ENCODE measurements around the gene CNGB1. TPM values are rescaled to one million over a fixed set of nuclear protein-coding genes. Genes with fewer than 3 reads are reported as not detected.

CNGB1 gene
- total RNA-seq, 2 donors from 2014 or later: 0.05 to 0.69 TPM

- Histone ChIP-seq H3K27me3 (no peaks in the 10 kb centered on the region), H3K9me3 (no peaks in the 10 kb centered on the region), H3K36me3 (peaks cover 8% of the 10 kb centered on the region), H3K4me3 (no peak overlapping the region), H3K9ac (ENCODE audit: low read depth in 2 of 2, low read length in 2 of 2) (no peak overlapping the region), H3K4me1 (no peaks in the 10 kb centered on the region), H3K27ac (no peak overlapping the region)
- DNase-seq: no peak
- TF ChIP-seq, protein P1, sequence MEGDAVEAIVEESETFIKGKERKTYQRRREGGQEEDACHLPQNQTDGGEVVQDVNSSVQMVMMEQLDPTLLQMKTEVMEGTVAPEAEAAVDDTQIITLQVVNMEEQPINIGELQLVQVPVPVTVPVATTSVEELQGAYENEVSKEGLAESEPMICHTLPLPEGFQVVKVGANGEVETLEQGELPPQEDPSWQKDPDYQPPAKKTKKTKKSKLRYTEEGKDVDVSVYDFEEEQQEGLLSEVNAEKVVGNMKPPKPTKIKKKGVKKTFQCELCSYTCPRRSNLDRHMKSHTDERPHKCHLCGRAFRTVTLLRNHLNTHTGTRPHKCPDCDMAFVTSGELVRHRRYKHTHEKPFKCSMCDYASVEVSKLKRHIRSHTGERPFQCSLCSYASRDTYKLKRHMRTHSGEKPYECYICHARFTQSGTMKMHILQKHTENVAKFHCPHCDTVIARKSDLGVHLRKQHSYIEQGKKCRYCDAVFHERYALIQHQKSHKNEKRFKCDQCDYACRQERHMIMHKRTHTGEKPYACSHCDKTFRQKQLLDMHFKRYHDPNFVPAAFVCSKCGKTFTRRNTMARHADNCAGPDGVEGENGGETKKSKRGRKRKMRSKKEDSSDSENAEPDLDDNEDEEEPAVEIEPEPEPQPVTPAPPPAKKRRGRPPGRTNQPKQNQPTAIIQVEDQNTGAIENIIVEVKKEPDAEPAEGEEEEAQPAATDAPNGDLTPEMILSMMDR (IDR thresholded peaks at IDR 0.05): no peak
- intact Hi-C loops (cut with DNase I): loop anchor here (10.0 kb wide), 1 partner anchor 242 kb away; no protein-coding TSS in a partner anchor
Observed at GRCh38 chr16:57996406-57997175, 25.7 kb upstream of the CNGB1 start.

GRCh38 chr16:57995721-57996405, 24.9 kb upstream of the CNGB1 start:
- no peak for DNase-seq
- intact Hi-C loops (cut with DNase I): loop anchor here (10.0 kb wide), 1 partner anchor 241 kb away; no protein-coding TSS in a partner anchor
- TF ChIP-seq, protein P1 (IDR thresholded peaks at IDR 0.05): no peak
- Histone ChIP-seq H3K27me3 (no peaks in the 10 kb centered on the region), H3K9me3 (no peaks in the 10 kb centered on the region), H3K36me3 (peaks cover 8% of the 10 kb centered on the region), H3K27ac (no peak overlapping the region), H3K9ac (ENCODE audit: low read depth in 2 of 2, low read length in 2 of 2) (no peak overlapping the region), H3K4me1 (no peaks in the 10 kb centered on the region), H3K4me3 (no peak overlapping the region)

- intact Hi-C loops (cut with DNase I): loop anchor here (10.0 kb wide), 1 partner anchor 240 kb away; no protein-coding TSS in a partner anchor
- Histone ChIP-seq H3K9me3 (no peaks in the 10 kb centered on the region), H3K27me3 (no peaks in the 10 kb centered on the region), H3K4me1 (no peaks in the 10 kb centered on the region), H3K9ac (ENCODE audit: low read depth in 2 of 2, low read length in 2 of 2) (no peak overlapping the region), H3K36me3 (peaks cover 8% of the 10 kb centered on the region), H3K27ac (no peak overlapping the region), H3K4me3 (no peak overlapping the region)
- DNase-seq: peak; percentile 55
- TF ChIP-seq, protein P1 (IDR thresholded peaks at IDR 0.05): peak; percentile 28
Observed at GRCh38 chr16:57994778-57995177, 23.9 kb upstream of the CNGB1 start.

DNA sequence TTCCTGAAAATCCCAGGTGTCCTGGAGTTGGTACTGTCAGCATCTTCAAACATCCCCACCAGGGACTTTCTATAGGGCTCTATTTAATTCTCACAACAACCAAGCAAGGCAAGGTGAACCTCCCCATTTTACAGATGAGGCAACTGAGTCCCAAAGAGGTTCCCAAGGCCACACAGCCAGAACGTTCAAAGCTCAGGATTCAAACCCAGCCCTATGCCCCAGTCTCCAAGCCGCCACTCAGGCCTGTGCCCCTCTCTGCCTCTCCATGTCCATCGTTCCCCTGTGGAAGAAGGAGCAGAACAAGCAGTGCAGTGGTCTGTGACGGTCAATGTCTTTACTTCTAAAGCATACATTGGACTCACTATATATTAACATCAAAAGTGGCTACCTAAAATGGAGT, 23.4 kb upstream of the CNGB1 start:
- no peak for DNase-seq
- Histone ChIP-seq H3K4me3 (no peak overlapping the region), H3K27ac (no peak overlapping the region), H3K36me3 (peaks cover 8% of the 10 kb centered on the region), H3K9ac (ENCODE audit: low read depth in 2 of 2, low read length in 2 of 2) (no peak overlapping the region), H3K27me3 (no peaks in the 10 kb centered on the region), H3K9me3 (no peaks in the 10 kb centered on the region), H3K4me1 (no peaks in the 10 kb centered on the region)
- intact Hi-C loops (cut with DNase I): loop anchor here (10.0 kb wide), 1 partner anchor 240 kb away; no protein-coding TSS in a partner anchor
- TF ChIP-seq, protein P1 (IDR thresholded peaks at IDR 0.05): no peak

DNA sequence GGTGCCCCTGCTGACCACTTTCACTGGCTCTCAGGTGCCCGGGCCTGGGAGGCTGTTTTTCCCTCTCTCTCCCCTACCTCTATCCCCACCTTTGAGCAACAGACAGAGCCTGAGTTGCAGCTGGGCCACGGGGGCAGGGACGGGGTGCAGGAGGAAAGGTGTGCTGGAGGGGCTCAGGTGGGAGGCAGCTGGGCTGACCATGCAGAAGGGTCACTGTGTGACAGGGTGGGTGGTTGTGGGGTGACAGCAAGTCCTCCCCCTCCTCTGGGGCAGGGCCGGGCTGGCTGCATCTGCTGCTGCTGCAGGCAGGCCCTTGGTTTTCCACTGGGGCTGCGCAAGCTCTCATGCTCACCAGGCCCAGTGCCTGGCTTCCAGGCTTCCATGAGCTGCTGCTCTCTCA, 23.0 kb upstream of the CNGB1 start:
- no peaks in the 10 kb centered on the region for H3K9me3 ChIP-seq
- intact Hi-C loops (cut with DNase I): loop anchor here (10.0 kb wide), 1 partner anchor 239 kb away; no protein-coding TSS in a partner anchor
- no peak overlapping the region for H3K9ac ChIP-seq (ENCODE audit: low read depth in 2 of 2, low read length in 2 of 2)
- DNase-seq: no peak
- H3K27me3 ChIP-seq: no peaks in the 10 kb centered on the region
- H3K27ac ChIP-seq: no peak overlapping the region
- peaks cover 8% of the 10 kb centered on the region for H3K36me3 ChIP-seq
- H3K4me1 ChIP-seq: no peaks in the 10 kb centered on the region
- TF ChIP-seq, protein P1 (IDR thresholded peaks at IDR 0.05): no peak
- H3K4me3 ChIP-seq: no peak overlapping the region
